Femur (tissue), 1 donor: ENCODE measurements around the gene CRYBA4.

Source experiments
- DNase-seq: peaks from one replicate; pipeline ENCODE4 v3.0.0-alpha.2; 2017

Gene CRYBA4

GRCh38 chr22:26662160-26662559, 40.4 kb downstream of the CRYBA4 start:
- DNase-seq, result no peak

DNA sequence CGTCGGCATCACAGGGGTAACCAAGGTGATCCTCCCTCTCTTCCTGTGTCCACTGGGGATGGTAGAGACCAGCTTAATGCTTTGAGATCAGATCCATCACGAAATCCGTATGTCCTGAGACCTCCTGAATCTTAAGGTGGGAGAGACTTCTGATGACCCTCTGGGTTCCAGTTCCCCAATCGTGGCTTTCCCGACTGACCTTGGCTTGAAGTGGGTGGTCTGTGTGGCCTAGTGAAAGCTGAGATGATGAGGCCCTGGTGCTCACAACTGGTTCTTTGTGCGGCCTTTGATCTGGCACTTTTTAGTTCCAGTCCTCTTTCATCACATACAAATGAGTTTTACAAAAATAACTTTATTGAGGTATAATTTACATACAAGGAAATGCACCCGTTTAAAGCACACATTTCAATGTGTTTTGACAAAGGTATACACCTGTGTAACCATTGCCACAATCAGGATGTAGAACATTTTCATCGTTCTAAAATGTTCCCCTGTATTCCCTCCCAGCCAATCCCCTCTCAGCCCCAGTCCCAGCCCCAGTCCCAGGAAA, 41.7 kb downstream of the CRYBA4 start:
- DNase-seq, result no peak

GRCh38 chr22:26665813-26666231, 44.1 kb downstream of the CRYBA4 start:
- DNase-seq, result no peak

DNA sequence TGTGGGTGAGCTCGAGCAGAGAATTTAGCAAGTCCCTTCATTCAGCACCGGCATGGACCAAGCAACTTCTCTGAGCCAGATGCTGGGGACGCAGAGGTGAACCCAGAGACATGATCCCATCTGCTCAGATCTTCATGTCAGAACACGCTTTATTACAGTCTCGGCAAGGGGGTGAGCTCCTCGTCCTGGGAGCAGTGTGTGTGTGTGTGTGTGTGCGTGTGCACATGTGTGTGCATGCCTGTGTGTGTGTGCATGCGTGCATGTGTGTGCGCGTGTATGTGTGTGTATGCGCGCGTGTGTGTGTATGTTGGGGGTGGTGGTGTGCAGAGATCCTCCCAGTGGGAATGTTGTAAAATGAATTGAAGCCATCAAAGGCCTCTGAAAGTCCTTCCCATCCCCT, 45.4 kb downstream of the CRYBA4 start:
- no peak for DNase-seq

- DNase-seq, result no peak
Observed at GRCh38 chr22:26669060-26669481, 47.3 kb downstream of the CRYBA4 start.

DNA sequence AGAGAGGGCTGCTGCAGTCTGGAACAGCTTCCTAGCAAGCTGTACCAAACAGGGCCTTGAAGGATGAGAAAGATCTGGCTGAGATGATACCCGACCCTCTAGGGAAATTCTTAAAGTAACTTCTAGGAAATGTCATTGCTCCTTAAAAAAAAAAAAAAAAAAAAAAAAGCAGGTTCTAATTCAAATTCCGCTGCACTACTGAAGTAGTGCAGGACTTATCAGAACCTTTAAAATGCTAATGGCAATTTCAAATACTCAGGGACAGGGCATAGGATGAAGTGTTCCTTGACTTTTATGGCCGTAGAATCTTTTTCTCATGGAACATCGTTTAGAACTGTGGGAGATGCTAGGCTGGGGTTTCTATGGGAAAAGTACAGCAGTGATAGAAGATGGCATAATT, 48.7 kb downstream of the CRYBA4 start:
- no peak for DNase-seq

- no peak for DNase-seq
Observed at GRCh38 chr22:26671317-26672059, 49.7 kb downstream of the CRYBA4 start.

DNA sequence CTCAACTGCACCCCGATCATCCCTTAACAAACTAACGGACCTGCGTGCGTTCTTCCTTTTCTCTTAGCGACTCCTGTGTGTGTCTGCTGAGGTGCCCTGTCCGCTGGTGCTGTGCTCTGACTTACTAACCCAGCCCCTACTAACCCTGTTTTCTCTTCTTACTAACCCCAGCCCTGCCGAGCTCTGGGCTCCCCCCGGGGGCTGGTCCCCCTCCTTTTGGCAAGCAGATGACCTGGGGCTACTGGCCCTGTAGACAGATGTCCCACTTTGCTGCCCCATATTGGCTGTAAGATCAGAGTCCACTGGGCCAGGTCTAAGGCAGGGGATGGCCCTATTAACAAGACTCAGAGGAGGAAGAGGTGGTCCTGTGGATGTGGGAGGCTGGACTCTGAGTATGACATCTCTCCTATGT, 50.3 kb downstream of the CRYBA4 start:
- no peak for DNase-seq

GRCh38 chr22:26672590-26673468, 51.1 kb downstream of the CRYBA4 start:
- DNase-seq, result peak; percentile 96

- DNase-seq, result no peak
Observed at GRCh38 chr22:26673486-26673885, 51.7 kb downstream of the CRYBA4 start.

- no peak for DNase-seq
Observed at GRCh38 chr22:26674211-26675190, 52.7 kb downstream of the CRYBA4 start.

DNA sequence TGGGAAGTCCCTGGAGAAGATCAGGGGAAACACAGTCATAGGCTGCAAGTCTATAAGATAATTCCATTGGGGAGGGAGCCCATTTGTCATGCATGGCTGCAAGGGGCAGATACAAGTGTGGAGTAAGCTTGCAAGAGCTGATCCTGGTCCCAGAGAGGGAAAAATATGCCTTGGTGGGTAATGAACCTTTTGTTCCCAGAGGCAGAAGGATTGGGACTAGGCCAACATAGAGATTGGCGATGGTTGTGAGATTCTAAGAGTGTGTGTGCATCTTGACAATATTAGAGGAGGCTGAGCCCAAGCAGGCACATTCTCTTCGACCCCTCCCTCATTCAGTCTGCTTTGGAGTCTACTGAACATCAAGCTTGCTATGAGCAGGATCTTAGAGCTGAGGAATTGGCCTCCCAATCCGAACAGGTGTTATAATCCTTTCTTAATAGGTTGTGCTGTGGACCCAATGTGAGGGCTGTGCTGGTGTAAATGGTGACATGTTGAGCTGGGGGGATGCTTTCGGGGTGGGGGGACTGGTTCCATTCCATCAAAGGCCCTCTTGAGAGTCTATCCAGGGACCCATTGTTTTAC, 54.0 kb downstream of the CRYBA4 start:
- no peak for DNase-seq

DNA sequence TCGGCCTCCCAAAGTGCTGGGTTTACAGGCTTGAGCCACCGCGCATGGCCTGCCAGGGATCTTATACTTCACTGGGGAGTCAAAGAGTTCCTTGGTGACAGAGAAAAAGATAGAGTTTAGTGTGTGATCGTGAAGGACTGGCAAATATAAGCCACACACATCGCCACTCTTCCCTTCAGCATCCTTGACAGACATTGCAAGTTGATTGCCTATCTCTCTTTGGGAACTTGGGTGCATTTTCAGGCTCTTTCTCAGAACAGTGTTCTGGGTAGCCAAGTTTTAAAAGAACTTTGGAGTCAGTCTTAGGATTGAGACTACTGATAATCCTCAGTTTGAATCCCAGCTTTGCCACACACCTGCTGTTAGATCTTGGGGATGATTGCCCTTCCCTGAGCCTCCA, 55.5 kb downstream of the CRYBA4 start:
- DNase-seq, result no peak

- DNase-seq, result peak; percentile 83
Observed at GRCh38 chr22:26679003-26679629, 57.4 kb downstream of the CRYBA4 start.
